Uterus (tissue), 2 donors: ENCODE results near the gene CYP4Z1.

Experiments used
- POLR2A ChIP-seq, 2 donors: fragments of 450-650 bp; IDR thresholded peaks; one replicate each; pipeline ENCODE4 v1.6.1; 2016; ENCODE audit warnings: antibody characterized with exemption in 2 of 2, mild to moderate bottlenecking in 1 of 2, moderate library complexity in 1 of 2
- TF ChIP-seq, protein P1 (sequence below), 4 experiments: fragments of 200-600 bp in 2 of 4; fragments of 450-650 bp in 2 of 4; sonication (generic) in 2 of 4; IDR thresholded peaks; one replicate each; pipeline ENCODE4 v1.5.1; 2016 to 2019; ENCODE audit warnings: antibody characterized with exemption in 4 of 4, mild to moderate bottlenecking in 2 of 4, moderate library complexity in 1 of 4

DNA sequence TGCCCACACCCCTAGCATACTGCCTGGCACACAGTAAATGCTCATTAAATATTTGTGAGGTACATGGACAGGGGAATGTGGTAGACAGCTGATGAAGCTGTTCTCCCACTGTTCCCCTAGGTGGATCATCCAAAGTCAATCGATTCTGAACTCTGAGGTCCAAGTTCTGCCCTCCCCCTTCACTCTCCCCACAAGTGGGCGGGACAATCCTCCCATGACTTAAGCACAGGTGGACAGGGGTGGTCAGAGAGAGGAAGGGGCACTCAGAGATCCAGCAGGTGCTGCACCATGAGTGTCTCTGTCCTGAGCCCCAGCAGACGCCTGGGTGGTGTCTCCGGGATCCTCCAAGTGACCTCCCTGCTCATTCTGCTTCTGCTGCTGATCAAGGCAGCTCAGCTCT lies 70.2 kb downstream of the CYP4Z1 start, which contains the start of gene CYP4A22:
- TF ChIP-seq, protein P1, sequence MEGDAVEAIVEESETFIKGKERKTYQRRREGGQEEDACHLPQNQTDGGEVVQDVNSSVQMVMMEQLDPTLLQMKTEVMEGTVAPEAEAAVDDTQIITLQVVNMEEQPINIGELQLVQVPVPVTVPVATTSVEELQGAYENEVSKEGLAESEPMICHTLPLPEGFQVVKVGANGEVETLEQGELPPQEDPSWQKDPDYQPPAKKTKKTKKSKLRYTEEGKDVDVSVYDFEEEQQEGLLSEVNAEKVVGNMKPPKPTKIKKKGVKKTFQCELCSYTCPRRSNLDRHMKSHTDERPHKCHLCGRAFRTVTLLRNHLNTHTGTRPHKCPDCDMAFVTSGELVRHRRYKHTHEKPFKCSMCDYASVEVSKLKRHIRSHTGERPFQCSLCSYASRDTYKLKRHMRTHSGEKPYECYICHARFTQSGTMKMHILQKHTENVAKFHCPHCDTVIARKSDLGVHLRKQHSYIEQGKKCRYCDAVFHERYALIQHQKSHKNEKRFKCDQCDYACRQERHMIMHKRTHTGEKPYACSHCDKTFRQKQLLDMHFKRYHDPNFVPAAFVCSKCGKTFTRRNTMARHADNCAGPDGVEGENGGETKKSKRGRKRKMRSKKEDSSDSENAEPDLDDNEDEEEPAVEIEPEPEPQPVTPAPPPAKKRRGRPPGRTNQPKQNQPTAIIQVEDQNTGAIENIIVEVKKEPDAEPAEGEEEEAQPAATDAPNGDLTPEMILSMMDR (IDR thresholded peaks at IDR 0.05) = no peak
- TF ChIP-seq POLR2A (IDR thresholded peaks at IDR 0.05) = no peak
